Panc1 (cell line): ENCODE data around the gene SPTBN4. TPM values are rescaled to one million over a fixed set of nuclear protein-coding genes. Genes with fewer than 3 reads are reported as not detected.
"Not testable (repeated sequence)": the region's sequence is repeated elsewhere in the genome, so short reads cannot be mapped to it uniquely, and the experiment has no call there.

Source experiments
- ATAC-seq: fragments of 200-7000 bp; cut with Tn5 transposase; 2 replicates; pipeline ENCODE4 v1.9.1; 2020; ENCODE audit warnings: mild to moderate bottlenecking, moderate library complexity
- BruUV-seq: library from RNA; stranded (reverse); fragments of 400-500 nt; replicated peaks from 2 replicates; lab custom pipeline; 2021; lab: Mats Ljungman, UMichigan
- CTCF ChIA-PET: fragments of 300-600 bp; sonication (Branson Sonifier 250); formaldehyde crosslinking; loops from one replicate; lab custom pipeline; 2022; ENCODE audit warnings: antibody characterized with exemption; lab: Charles Lee
- POLR2A ChIA-PET: fragments of 300-600 bp; sonication (Branson Sonifier 250); formaldehyde crosslinking; loops from one replicate; lab custom pipeline; 2022; ENCODE audit warnings: antibody characterized with exemption; lab: Charles Lee
- DNase-seq: peaks from one replicate; pipeline ENCODE4 v3.0.0-alpha.2; 2010; ENCODE audit warnings: low read depth, low spot score
- H3K27ac ChIP-seq: 2 replicates; pipeline ENCODE4 v1.5.1; 2011; ENCODE audit warnings: mild to moderate bottlenecking, low read length, inconsistent platforms
- H3K27me3 ChIP-seq: fragments of 200-500 bp; sonication (Bioruptor generic); 2 replicates; pipeline ENCODE4 v1.6.0; 2014; ENCODE audit warnings: low read length, inconsistent platforms; ENCODE audit not compliant: control insufficient read depth, insufficient read depth
- H3K36me3 ChIP-seq: fragments of 200-500 bp; sonication (Bioruptor generic); 2 replicates; pipeline ENCODE4 v1.5.1; 2014; ENCODE audit warnings: inconsistent platforms, mild to moderate bottlenecking, low read length, moderate library complexity; ENCODE audit not compliant: control insufficient read depth, insufficient read depth
- H3K4me1 ChIP-seq: 2 replicates; pipeline ENCODE4 v1.5.1; 2011; ENCODE audit warnings: inconsistent platforms, mild to moderate bottlenecking, low read length, moderate library complexity; ENCODE audit not compliant: control insufficient read depth, insufficient read depth
- H3K4me3 ChIP-seq, 2 experiments: 2 replicates each; pipeline ENCODE4 v1.5.1; 2011 to 2012; ENCODE audit warnings: low read depth in 2 of 2, low read length in 2 of 2, mild to moderate bottlenecking in 2 of 2, inconsistent platforms in 1 of 2, moderate library complexity in 1 of 2
- H3K9me3 ChIP-seq: fragments of 200-500 bp; sonication (Bioruptor generic); 2 replicates; pipeline ENCODE4 v1.5.1; 2014; ENCODE audit warnings: low read depth, mild to moderate bottlenecking, inconsistent platforms, low read length, moderate library complexity; ENCODE audit not compliant: control insufficient read depth, insufficient read depth
- CTCF ChIP-seq: fragments of 450-650 bp; IDR thresholded peaks from 2 replicates; pipeline ENCODE4 v1.5.1; 2017; ENCODE audit warnings: mild to moderate bottlenecking
- POLR2AphosphoS5 ChIP-seq: IDR thresholded peaks from 2 replicates; pipeline ENCODE4 v1.6.1; 2012; ENCODE audit warnings: mild to moderate bottlenecking, low read depth, low read length, moderate library complexity
- REST ChIP-seq, 2 experiments: IDR thresholded peaks; 2 replicates each; pipeline ENCODE4 v1.6.1; 2011 to 2012; ENCODE audit warnings: low read depth in 2 of 2, control low read depth in 1 of 2, low read length in 1 of 2, mild to moderate bottlenecking in 1 of 2, moderate library complexity in 1 of 2; ENCODE audit not compliant: insufficient read depth in 1 of 2
- SIN3A ChIP-seq: IDR thresholded peaks from 2 replicates; pipeline ENCODE4 v1.6.1; 2012; ENCODE audit warnings: low read depth, mild to moderate bottlenecking, low read length, moderate library complexity, borderline replicate concordance; ENCODE audit not compliant: insufficient read depth
- TCF7L2 ChIP-seq: IDR thresholded peaks from 2 replicates; pipeline ENCODE4 v1.6.1; 2011; ENCODE audit warnings: mild to moderate bottlenecking, low read depth, low read length, inconsistent platforms
- in situ Hi-C: cut with HindIII; loops from 2 replicates; pipeline ENCODE4 v1.10.0; 2016; ENCODE audit warnings: low sequenced_read_pairs, low pct_unique_long_range_greater_than_20kb
- intact Hi-C: fragments of 100-400 bp; cut with micrococcal nuclease; formaldehyde crosslinking; loops from one replicate; pipeline ENCODE4 v1.10.0; 2022; ENCODE audit not compliant: unreplicated experiment
- total RNA-seq: library from RNA; stranded (reverse); gene quantifications from one replicate; pipeline ENCODE4 v1.2.1, GENCODE V29; 2021; ENCODE audit not compliant: unreplicated experiment

The SPTBN4 gene
- total RNA-seq, 1 experiment from 2014 or later = 1.2 TPM

DNA sequence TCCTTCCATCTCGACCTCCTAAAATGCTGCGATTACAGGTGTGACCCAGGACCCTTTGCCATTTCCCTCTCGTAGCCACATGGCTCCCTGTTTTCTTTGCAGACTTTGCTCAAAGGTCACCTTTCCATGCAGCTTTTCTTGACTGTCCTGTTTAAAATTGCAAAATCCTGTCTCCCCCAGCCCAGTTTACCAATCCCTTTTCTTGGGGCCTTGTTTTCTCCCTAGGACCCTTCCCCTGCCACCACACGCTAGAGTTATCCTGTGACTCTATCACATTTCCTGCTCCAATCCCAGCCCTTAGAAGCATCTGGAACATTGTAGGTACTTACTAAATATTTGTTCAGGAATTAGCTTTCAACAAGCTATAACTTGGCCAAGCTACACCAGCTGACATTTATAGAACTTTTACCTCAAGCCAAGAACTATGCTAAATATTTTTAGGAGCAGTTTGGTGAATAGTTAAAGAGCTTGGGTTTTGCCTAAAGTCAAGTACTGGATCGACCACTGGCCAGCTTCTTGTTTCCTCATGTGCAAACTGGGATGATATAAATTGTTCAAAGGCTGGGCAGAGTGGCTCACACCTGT, 13.6 kb upstream of the SPTBN4 start:
- no TSS peak for BruUV-seq
- ATAC-seq = no peak
- in situ Hi-C loops = no loop called here
- Histone ChIP-seq H3K4me1 (no peaks in the 10 kb centered on the region), H3K27me3 (no peaks in the 10 kb centered on the region), H3K4me3 (no peak overlapping the region), H3K9me3 (no peaks in the 10 kb centered on the region), H3K36me3 (no peaks in the 10 kb centered on the region), H3K27ac (no peak overlapping the region)
- TF ChIP-seq REST (IDR thresholded peaks at IDR 0.05; ENCODE audit: insufficient read depth in 1 of 2, low read depth in 2 of 2, low read length in 1 of 2) (no peak), SIN3A (no peak), CTCF (no peak), POLR2AphosphoS5 (no peak), TCF7L2 (no peak)
- no peak for DNase-seq
- ChIA-PET POLR2A (interaction anchor here (0.6 kb wide), 2 partner anchors 9 kb away, joined by 9 to 10 read pairs; partner anchors contain the start of gene SERTAD3), CTCF (no interaction called here)
- intact Hi-C loops = no loop called here

DNA sequence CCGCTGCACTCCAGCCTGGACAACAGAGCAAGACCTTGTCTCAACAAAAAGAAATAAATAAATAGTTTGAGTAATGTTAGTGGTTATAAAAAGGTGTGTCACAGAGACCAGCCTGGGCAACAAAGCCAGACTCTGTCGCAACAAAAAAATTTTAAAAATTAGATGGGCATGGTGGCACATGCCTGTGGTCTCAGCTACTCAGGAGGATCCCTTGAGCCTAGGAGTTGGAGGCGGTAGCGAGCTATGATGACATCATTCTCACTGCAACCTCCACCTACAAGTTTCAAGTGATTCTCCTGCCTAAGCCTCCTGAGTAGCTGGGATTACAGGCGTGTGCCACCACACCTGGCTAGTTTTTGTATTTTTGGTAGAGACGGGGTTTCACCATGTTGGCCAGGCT, 12.9 kb upstream of the SPTBN4 start:
- intact Hi-C loops, ATAC-seq, in situ Hi-C loops: not testable (repeated sequence)

DNA sequence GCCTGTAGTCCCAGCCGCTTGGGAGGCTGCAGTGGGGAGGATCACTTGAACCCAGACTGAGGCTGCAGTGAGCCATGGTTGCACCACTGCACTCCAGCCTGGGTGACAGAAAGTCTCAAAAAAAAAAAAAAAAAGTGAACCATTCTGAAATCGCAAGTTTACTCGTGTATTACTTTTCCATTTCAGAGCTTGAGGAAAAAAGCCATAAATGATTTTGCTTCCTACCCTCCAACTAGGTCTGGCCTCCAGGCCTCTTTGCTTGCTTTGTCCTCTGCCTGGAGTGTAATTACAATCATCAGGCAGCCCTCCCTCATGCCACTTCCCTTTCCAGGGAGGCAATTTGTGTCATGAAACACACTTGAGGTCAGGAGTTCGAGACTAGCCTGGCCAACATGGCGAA, 9.8 kb upstream of the SPTBN4 start:
- Histone ChIP-seq H3K27ac (no peak overlapping the region), H3K9me3 (no peaks in the 10 kb centered on the region), H3K27me3 (no peaks in the 10 kb centered on the region), H3K36me3 (no peaks in the 10 kb centered on the region), H3K4me3 (no peak overlapping the region), H3K4me1 (no peaks in the 10 kb centered on the region)
- intact Hi-C loops = no loop called here
- in situ Hi-C loops = no loop called here
- TF ChIP-seq CTCF = no peak
- TF ChIP-seq REST (IDR thresholded peaks at IDR 0.05; ENCODE audit: insufficient read depth in 1 of 2, low read depth in 2 of 2, low read length in 1 of 2) = no peak
- TF ChIP-seq POLR2AphosphoS5 = no peak
- no peak for TF ChIP-seq TCF7L2
- TF ChIP-seq SIN3A = no peak
- POLR2A ChIA-PET = no interaction called here
- no peak for ATAC-seq
- no TSS peak for BruUV-seq
- CTCF ChIA-PET = no interaction called here
- no peak for DNase-seq

More for the DNA sequence above, 12.9 kb upstream of the SPTBN4 start:
- CTCF ChIA-PET, DNase-seq, H3K4me1 ChIP-seq, H3K36me3 ChIP-seq, H3K27me3 ChIP-seq, POLR2A ChIA-PET, BruUV-seq, H3K9me3 ChIP-seq, H3K27ac ChIP-seq, H3K4me3 ChIP-seq: not testable (repeated sequence)
